Spleen (tissue), 11 donors: Measurements from ENCODE around the gene ACACB. TPM values are rescaled to one million over a fixed set of nuclear protein-coding genes. Genes with fewer than 3 reads are reported as not detected.

Experiments
- DNase-seq: peaks from one replicate; pipeline ENCODE4 v3.0.0-alpha.2; 2020
- H3K27ac ChIP-seq, 8 donors: fragments of 200-600 bp; sonication (generic) in 7 of 8; 1 replicate in 4 of 8; 2 replicates in 4 of 8; pipeline versions ENCODE4 v1.5.0 to v1.8.0; 2016 to 2021; ENCODE audit warnings: inconsistent platforms in 4 of 8, mild to moderate bottlenecking in 4 of 8, moderate library complexity in 1 of 8
- H3K27me3 ChIP-seq, 7 donors: fragments of 200-600 bp; sonication (generic) in 6 of 7; replicated peaks in 1 of 7; 1 replicate in 4 of 7; 2 replicates in 3 of 7; pipeline versions ENCODE4 v1.5.0 to v1.8.0; 2016 to 2021; ENCODE audit warnings: inconsistent platforms in 3 of 7, mild to moderate bottlenecking in 1 of 7
- H3K36me3 ChIP-seq, 6 donors: fragments of 200-600 bp; sonication (generic) in 5 of 6; 1 replicate in 4 of 6; 2 replicates in 2 of 6; pipeline versions ENCODE4 v1.5.0 to v1.8.0; 2016 to 2021; ENCODE audit warnings: inconsistent platforms in 2 of 6
- H3K4me1 ChIP-seq, 6 donors: fragments of 200-600 bp; sonication (generic) in 5 of 6; 1 replicate in 3 of 6; 2 replicates in 3 of 6; pipeline versions ENCODE4 v1.5.0 to v1.8.0; 2016 to 2021; ENCODE audit warnings: inconsistent platforms in 3 of 6
- H3K4me3 ChIP-seq, 8 donors: fragments of 200-600 bp; sonication (generic) in 7 of 8; 1 replicate in 4 of 8; 2 replicates in 4 of 8; pipeline versions ENCODE4 v1.5.0 to v1.8.0; 2016 to 2021; ENCODE audit warnings: inconsistent platforms in 4 of 8, mild to moderate bottlenecking in 4 of 8, moderate library complexity in 2 of 8
- H3K9me3 ChIP-seq, 8 donors: fragments of 200-600 bp; sonication (generic) in 7 of 8; 1 replicate in 4 of 8; 2 replicates in 4 of 8; pipeline versions ENCODE4 v1.5.0 to v1.8.0; 2016 to 2021; ENCODE audit warnings: inconsistent platforms in 4 of 8
- CTCF ChIP-seq, 11 experiments: fragments of 200-600 bp in 7 of 11; fragments of 450-650 bp in 4 of 11; sonication (generic) in 4 of 11; IDR thresholded peaks in 8 of 11; conservative IDR thresholded peaks in 3 of 11; 1 replicate in 7 of 11; 2 replicates in 4 of 11; pipeline versions ENCODE4 v1.4.0 to v1.8.0; 2016 to 2021; ENCODE audit warnings: antibody characterized with exemption in 11 of 11, inconsistent platforms in 4 of 11, mild to moderate bottlenecking in 1 of 11
- POLR2A ChIP-seq, 3 donors: fragments of 450-650 bp; IDR thresholded peaks; one replicate each; pipeline ENCODE4 v1.5.1; 2017; ENCODE audit warnings: antibody characterized with exemption in 3 of 3, mild to moderate bottlenecking in 1 of 3
- POLR2AphosphoS5 ChIP-seq, 3 donors: sonication (generic); formaldehyde crosslinking; IDR thresholded peaks; one replicate each; pipeline ENCODE4 v1.5.1; 2017; ENCODE audit warnings: antibody characterized with exemption in 3 of 3
- WGBS, 5 donors: extraction: QIAGEN DNeasy Blood & Tissue Kit in 3 of 5; methylation state at CpG; one replicate each; pipeline versions ENCODE4 v1.1.5 to v1.1.7; 2013 to 2018; 5-methylcytosine and 5-hydroxymethylcytosine counted together
- intact Hi-C: fragments of 100-400 bp; cut with DNase I; formaldehyde crosslinking; loops from one replicate; pipeline ENCODE4 v1.15.0; 2023; ENCODE audit warnings: low total_unique reads
- polyA plus RNA-seq, 3 donors: library from polyadenylated mRNA; stranded (reverse); fragments of 200-250 nt; gene quantifications; one replicate each; pipeline ENCODE4 v1.2.1, GENCODE V29; 2013
- total RNA-seq, 7 donors: library from RNA; depleted of rRNA in 3 of 7; stranded (reverse); fragments of >200 nt in 3 of 7; fragmentation: NEBNext Ultra II Directional in 4 of 7; extraction: Animal tissue kit (Norgen Biotek cat#: 25700) in 4 of 7; gene quantifications; one replicate each; pipeline versions ENCODE4 v1.1.0 to v1.2.1, GENCODE V29; 2016 to 2021
- donor health status: healthy with polysubstance abuse.
- donor health status: DM: no; HTN: no; CAD: no; lungs with moderate emphysema.
- donor health status: DM: no; HTN: no; CAD: no.
- donor health status: Bipolar disorder and iron deficiency.
- donor health status: healthy.
- donor health status: DM: no; HTN: no; CAD: no.
- donor health status: DM: yes; HTN: yes; CAD: no.

The ACACB gene
- total and polyA plus RNA-seq, 10 donors = 2.8 to 111 (median 29.1) TPM

- peaks cover 0 to 100% (median 48%) of the 10 kb centered on the region in 6 donors for H3K36me3 ChIP-seq
- no peak for DNase-seq
These were observed 113.8 kb downstream of the ACACB start for GRCh38 chr12:109230193-109230592.

GRCh38 chr12:109232731-109233130 is 116.3 kb downstream of the ACACB start:
- DNase-seq = no peak
- TF ChIP-seq POLR2A (IDR thresholded peaks at IDR 0.05) = no peak
- TF ChIP-seq CTCF (IDR thresholded peaks at IDR 0.05 in 8 of 11, conservative IDR thresholded peaks at IDR 0.05 in 3 of 11) = no peak
- TF ChIP-seq POLR2AphosphoS5 (IDR thresholded peaks at IDR 0.05) = no peak
- WGBS, 5 donors = 91 to 98% (median 93%) methylated on average over 6 to 7 of the region's 7 CpGs
- Histone ChIP-seq H3K27ac (no peak overlapping the region), H3K9me3 (no peaks in the 10 kb centered on the region), H3K27me3 (no peaks in the 10 kb centered on the region), H3K36me3 (peaks cover 0 to 100% (median 59%) of the 10 kb centered on the region in 6 donors), H3K4me3 (no peak overlapping the region), H3K4me1 (no peaks in the 10 kb centered on the region)
- intact Hi-C loops = no loop called here

More at GRCh38 chr12:109230193-109230592, 113.8 kb downstream of the ACACB start:
- intact Hi-C loops = no loop called here
- 58 to 79% (median 72%) methylated on average over 2 of the region's 2 CpGs for WGBS, 5 donors
- TF ChIP-seq POLR2AphosphoS5 (IDR thresholded peaks at IDR 0.05) (no peak), CTCF (IDR thresholded peaks at IDR 0.05 in 8 of 11, conservative IDR thresholded peaks at IDR 0.05 in 3 of 11) (no peak), POLR2A (IDR thresholded peaks at IDR 0.05) (no peak)
- Histone ChIP-seq H3K27ac (no peak overlapping the region), H3K9me3 (no peaks in the 10 kb centered on the region), H3K27me3 (no peaks in the 10 kb centered on the region), H3K4me1 (no peaks in the 10 kb centered on the region), H3K4me3 (no peak overlapping the region)

GRCh38 chr12:109234012-109234411 is 117.6 kb downstream of the ACACB start:
- no peak for TF ChIP-seq CTCF (IDR thresholded peaks at IDR 0.05 in 8 of 11, conservative IDR thresholded peaks at IDR 0.05 in 3 of 11)
- no peak for TF ChIP-seq POLR2A (IDR thresholded peaks at IDR 0.05)
- TF ChIP-seq POLR2AphosphoS5 (IDR thresholded peaks at IDR 0.05) = no peak
- Histone ChIP-seq H3K9me3 (no peaks in the 10 kb centered on the region), H3K4me1 (no peaks in the 10 kb centered on the region), H3K36me3 (peaks cover 0 to 98% (median 59%) of the 10 kb centered on the region in 6 donors), H3K27ac (no peak overlapping the region), H3K4me3 (no peak overlapping the region), H3K27me3 (no peaks in the 10 kb centered on the region)
- intact Hi-C loops = no loop called here
- no peak for DNase-seq
- 88 to 91% (median 90%) methylated on average over 15 of the region's 15 CpGs for WGBS, 5 donors

- no peak for DNase-seq
- H3K27ac ChIP-seq = no peak overlapping the region
- peaks cover 0 to 98% (median 67%) of the 10 kb centered on the region in 6 donors for H3K36me3 ChIP-seq
- WGBS, 5 donors = 88 to 93% (median 92%) methylated on average over 6 of the region's 6 CpGs
- intact Hi-C loops = no loop called here
- H3K4me1 ChIP-seq = no peaks in the 10 kb centered on the region
- no peak overlapping the region for H3K4me3 ChIP-seq
- TF ChIP-seq CTCF (IDR thresholded peaks at IDR 0.05 in 8 of 11, conservative IDR thresholded peaks at IDR 0.05 in 3 of 11) = no peak
- no peak for TF ChIP-seq POLR2AphosphoS5 (IDR thresholded peaks at IDR 0.05)
- TF ChIP-seq POLR2A (IDR thresholded peaks at IDR 0.05) = no peak
- no peaks in the 10 kb centered on the region for H3K9me3 ChIP-seq
- no peaks in the 10 kb centered on the region for H3K27me3 ChIP-seq
These were observed 119.9 kb downstream of the ACACB start for GRCh38 chr12:109236257-109236656.
